GM18867 (cell line): ENCODE measurements around the gene P2RY6.

Experiments
- ATAC-seq: cut with Tn5 transposase; IDR thresholded peaks from one replicate; pipeline ENCODE4 v1.9.1; 2021; ENCODE audit warnings: mild to moderate bottlenecking, moderate library complexity; ENCODE audit not compliant: unreplicated experiment

The P2RY6 gene

DNA sequence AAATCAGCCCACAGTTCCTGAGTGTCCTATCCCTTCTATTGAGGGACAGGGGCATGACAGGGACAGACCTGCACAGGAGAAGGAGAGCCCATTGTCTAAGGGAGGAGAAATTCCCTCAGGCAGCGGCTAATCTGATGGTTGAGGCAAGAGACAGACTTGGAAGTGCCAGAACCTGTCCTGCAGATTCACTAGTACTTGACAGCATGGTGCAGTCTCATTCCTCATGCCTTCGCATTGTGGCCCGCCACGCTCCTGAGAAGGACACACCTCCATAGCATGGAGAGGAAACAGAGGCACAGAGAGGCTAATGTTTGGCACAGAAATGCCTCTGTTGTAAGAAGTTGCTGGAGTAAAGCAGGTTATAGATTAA lies 3.2 kb downstream of the P2RY6 start:
- ATAC-seq: no peak

DNA sequence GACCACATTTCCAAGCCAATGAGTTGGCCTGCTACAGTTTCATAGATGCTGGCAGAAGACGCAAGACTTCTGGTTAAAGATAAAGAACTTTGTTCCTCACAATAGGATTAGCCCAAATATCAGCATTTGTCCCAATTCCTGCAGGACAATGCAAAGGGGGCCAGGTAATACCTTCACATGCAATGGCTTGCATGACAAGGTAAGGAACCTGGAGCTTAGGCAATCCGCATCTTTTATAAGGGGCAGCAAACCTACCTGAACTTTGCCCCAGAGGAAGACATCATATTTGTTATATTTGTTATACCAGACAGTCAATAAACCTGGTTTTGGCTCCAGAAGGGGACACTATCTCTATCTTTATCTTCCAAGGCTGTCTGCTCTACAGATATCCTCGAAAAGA lies 5.3 kb downstream of the P2RY6 start:
- ATAC-seq: no peak

DNA sequence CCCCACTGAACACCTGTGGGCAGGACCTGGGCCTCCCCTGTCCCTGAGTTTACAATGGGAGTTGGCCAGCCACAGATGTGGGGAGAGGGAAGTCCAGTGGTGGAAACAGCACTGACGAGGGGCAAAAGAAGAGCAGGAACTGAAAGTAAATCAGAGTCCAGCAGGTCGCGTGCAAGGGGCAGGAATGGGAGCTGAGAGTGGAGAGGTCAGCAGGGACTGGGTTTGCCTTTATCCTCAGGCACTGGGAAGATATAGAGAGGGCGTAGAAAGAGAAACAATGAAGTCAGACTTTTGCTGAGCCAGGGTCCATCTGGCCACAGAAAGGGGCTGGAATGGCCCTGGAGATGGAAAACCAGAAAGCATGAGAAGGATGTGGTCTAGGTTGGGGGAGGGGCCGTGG lies 8.5 kb downstream of the P2RY6 start:
- no peak for ATAC-seq

DNA sequence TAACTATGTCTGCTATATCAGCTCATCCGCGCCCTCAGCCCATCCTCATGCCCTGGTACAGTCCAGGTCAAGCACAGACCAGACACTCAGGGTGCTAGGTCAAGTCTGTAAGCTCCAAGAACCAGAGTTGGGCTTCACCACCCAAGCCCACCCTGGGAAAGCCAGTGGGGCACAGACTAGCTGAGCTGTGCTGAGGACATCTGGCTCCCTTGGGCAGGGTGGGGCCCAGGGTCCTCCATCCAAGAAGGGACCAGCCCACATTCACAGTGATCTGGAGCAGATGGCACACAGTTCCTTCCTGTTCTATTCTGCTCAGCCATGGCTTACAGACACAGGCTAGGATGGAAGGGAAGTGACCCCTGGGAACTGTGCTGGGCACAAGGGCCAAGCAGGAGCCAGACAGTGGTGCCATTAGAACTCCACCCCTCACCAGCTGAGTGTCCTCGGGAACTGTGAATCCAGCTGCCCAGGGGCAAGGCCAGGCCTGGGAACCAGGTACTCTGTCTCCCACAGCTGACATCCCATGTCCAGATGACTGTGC lies 9.1 kb downstream of the P2RY6 start:
- ATAC-seq: no peak

DNA sequence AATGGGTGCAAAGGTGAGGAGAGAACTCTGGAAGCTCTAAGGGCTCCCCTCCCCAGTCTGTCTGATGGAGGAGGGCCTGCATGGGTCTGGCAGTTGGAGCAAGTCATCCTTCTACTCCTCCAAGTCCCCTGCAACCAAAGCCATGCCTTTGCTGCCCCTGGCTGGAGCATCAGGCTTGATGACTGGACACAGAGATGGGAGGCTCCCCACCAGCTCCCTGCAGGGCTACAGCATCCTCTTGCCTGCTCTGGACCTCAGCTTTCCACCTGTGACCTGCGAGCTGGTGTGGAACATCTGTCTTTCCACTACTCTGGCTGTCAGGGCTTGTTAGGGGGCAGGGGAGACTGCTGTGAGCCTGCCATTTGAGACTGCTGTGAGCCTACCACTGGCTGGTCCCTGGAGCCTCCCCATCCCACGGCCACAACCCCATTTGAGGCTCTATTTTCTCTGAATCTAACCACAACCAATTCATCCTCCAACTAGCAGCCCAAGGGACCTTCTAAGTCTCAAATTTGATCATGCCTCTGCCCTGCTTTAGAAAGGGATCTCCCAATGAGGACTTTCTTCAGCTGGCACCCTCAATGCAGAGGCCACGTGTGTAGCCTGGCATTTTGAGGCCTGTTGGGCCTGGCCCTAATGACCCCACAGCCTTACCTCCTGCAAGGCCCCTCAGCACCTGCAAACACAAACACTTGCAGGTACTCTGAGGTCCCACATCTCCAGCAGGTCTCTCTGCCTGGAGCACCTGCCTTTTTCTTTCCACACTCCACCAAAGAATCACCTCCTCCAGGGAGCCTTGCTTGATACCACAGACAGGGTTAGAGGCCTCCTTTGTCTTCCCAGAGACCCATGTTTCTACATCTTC lies 9.9 kb downstream of the P2RY6 start:
- ATAC-seq: no peak

DNA sequence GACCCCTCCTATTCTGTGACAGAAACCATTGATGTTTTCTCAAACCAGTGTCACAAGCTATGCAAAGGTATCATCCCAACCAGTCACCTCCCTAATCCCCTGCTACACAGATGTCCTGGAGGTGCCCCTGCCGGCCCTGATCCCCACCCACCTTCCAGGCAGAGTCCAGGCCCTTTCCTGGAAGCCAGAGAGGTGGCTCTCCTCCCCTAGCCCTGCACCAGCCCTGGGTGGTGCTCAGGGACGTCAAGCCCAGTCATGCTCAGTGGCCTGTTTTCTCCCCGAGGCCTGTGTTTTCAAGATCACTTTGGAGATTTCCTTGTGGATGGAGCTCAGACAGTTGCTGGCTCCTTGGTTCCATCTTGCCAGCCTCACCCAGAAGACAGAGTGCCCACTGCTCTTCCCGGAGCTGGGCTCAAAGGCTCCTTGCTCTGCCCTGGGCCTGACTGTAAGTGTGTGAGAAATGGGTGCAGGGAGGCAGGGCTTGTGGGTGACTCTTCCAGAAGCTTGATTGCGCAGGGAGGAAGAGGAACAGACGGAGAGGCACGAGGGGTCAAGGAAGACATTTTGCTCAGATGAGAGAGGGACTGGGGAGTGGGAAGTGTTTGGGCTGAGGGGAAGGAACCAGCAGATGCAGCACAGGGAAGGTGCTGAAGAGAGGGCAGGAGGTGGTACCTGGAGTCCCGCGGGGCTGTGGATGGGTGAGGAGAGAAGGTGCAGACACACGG lies 11.3 kb downstream of the P2RY6 start:
- no peak for ATAC-seq

DNA sequence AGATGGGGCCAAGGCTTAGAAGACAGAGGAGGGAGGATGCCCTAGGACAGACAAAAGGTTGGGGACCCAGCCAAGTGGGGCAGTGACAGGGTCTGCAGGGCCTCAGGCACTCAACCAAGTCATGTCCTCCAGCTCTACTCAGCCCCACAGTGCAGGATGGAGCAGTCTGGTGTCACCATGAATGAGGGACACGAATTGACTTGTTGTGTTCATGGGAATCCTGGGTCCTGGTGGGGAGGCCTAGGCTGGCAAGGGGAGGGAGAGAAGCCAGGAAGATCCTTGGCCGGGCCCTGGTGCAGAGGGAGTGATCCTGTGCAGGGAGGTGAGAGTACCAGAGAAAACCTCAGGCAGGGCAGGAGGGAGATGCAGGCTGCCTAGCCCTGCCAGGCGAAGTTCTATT lies 12.0 kb downstream of the P2RY6 start:
- ATAC-seq: no peak

DNA sequence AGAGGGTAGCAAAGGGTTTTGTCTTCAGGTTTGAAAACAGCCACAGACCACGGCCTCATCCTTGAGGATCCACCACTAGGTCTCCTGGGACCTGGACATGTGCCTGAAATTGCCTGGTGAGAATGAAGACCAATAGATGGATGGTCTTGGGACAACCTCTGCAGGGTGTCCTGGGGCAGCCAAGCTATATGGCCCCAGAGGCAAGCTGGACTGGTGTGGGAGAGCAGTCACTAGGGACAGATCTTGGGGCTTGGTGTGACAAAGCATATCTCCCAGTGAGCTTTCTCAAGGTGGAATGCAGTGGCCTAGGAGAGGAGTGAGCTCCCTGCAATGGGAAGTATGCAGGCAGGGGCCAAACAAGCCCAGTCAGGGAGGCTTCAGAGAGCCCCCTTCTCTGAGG lies 13.6 kb downstream of the P2RY6 start:
- ATAC-seq: no peak

DNA sequence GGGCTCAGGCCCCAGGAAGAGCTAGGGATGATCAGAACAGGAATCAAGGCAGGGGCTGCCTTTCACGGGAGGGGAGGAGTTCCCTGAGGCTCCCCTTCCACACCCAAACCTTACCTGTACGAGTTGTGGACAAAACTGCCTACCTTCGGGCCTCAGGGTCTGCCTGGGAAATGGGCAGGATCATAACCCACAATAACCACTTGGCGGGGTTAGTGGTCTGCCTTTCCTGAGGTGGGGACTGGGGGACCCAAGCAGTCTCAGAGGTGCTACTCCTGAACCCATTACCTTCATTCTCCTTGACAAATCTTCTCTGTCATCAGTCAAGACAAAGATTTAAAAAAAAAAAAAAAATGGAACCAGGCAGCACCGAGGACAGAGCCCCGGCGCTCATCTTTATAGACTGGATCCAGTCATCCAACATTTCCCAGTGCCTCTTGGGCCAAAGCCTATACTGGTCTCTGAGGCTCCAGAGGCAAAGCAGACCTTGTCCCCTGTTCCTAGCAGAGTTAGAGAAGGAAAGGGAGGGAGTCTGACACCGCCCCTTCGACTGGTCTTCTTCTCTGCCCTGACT lies 14.2 kb downstream of the P2RY6 start:
- no peak for ATAC-seq

DNA sequence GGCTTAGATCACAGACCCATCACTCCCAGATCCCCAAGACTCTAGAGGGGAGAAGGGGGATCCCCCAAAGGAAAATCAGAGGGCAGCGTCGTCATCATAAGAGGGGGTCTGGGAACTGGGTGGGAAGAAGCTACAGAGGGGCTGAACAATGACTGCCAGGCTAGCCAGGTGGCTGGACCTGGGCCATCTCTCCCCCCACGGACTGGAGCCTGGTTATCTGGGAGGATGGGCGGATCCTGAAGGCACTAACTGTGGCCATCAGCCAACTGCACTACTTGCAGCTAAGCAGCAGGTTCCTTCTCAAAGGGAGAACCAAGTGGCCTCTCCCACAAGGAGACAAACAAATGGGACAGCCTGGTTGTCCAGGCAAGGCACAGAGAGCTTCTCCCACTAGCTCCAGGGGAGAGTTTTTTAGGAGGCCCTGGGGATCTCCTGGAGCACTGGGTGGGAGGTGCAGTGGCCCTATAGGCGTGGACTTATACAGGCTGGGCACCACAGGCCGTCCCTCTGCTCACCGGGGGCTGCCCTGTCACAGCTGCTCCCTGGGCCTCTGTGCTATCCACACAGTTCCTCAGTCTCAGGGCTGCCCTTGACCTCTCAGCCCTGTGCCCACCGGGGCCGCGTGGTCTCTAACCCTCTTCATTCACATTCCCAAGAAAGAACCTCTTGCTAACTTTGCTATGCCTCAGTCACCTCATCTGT lies 15.4 kb downstream of the P2RY6 start:
- ATAC-seq: no peak

DNA sequence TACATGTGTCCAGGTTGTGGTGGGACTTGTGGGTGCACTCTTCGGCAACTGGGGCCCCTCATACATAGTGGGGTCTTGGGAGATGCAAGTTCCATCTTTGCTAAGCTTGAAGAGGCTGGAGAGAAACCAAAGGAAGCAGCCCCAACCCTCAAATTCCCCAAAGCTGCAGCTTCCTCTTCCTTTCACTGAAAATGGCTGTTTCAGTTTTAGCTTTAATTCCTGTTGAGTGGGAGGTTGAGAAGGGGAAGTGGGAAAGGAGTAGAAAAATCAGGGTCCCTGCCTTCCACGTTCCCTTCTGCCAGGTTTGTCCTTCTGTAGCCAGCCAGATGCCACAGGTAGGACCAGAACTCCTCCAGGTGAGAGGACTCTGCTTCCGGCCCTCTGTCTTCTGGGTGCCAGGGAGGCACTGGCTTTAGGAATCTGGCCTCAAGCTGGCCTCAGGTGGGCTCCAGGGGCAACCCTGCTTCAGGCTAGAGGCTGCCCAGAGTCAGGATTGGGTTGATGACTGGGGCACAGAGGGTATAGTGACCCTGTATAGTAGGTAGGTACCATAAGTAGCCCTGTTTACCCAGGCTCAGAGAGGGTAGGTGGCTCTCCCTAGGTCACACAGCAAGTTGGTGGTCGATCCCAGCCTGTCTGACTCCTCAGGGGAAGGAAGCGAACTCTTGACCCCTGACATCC lies 16.2 kb downstream of the P2RY6 start:
- peak; percentile 9 for ATAC-seq

DNA sequence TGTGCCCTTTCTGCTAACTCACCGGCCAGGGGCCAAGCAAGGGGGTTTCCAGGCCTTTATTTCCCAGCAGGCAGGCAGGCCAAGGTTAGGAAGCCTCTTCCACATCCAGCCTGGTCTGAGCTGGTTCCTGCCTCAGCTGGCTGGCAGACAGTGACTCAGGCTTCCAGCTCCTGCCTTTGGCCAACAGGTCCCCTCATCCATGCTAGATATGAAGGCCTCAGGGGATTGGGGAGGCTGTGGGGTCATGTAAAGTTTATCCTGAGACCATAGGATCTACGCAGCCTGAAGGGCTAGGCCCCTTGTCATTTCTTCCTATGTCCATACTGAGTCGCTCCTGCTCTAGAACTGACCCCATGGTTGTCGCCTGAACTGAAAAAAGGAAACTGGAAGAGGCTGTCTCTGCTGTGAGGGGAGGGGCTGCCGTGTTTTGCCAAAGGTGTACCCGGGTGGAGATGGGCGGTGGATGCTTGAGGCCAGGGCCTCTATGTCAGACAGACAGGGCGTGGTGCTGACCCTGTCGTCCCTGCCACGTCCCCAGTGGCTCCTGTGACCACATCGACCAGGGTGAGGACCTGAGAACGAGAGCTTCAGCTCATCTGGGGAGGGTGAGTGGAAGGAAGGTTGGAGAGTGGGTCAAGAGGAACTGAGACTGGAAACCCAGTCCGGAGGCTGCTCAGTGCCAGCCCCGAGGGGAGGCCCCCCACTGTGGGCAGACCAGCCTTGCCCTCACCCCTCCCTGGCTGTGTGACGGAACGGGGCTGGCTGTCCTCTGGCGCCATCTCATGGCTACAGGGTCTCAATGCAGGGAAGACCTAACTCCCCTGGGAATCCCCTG lies 17.0 kb downstream of the P2RY6 start:
- peak; percentile 76 for ATAC-seq

DNA sequence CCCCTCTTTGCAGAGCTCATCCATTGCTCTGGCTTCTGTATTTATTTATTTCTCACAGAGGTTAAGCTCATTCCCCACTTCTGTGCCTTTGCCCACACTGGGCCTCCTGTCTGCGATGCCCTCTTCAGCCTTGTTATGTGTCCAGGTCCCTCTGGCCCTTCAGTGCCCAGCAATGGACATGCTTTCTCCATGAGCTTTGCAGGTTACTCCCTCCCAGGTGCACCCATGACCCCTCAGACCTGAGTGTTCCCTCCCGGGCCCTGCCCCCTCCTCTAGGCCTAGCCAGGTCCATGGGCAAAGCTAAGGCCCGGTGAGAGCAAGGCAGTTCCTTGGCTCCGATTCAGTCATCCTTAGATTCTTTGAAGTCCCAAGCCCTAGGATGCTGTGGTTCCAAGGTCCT lies 18.4 kb downstream of the P2RY6 start:
- no peak for ATAC-seq

DNA sequence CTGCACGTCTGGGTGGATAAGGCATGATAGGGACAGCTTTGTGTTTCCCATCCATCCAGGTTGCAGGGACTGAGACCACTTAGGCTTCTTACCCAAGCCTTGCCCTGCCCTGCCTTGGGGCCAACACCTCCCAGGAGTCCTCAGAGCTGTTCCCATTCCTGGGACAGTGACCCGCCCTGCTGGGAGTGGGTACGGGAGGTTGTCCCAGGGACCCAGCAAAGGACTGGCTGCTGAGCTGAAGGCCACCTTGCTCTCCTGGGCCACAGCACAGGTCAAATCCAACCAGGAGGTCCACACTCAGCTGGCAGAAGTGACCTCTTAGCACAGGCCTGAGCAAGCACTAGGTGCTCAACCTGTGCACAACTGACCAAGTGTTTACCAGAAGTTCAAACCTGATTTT lies 19.1 kb downstream of the P2RY6 start:
- no peak for ATAC-seq

DNA sequence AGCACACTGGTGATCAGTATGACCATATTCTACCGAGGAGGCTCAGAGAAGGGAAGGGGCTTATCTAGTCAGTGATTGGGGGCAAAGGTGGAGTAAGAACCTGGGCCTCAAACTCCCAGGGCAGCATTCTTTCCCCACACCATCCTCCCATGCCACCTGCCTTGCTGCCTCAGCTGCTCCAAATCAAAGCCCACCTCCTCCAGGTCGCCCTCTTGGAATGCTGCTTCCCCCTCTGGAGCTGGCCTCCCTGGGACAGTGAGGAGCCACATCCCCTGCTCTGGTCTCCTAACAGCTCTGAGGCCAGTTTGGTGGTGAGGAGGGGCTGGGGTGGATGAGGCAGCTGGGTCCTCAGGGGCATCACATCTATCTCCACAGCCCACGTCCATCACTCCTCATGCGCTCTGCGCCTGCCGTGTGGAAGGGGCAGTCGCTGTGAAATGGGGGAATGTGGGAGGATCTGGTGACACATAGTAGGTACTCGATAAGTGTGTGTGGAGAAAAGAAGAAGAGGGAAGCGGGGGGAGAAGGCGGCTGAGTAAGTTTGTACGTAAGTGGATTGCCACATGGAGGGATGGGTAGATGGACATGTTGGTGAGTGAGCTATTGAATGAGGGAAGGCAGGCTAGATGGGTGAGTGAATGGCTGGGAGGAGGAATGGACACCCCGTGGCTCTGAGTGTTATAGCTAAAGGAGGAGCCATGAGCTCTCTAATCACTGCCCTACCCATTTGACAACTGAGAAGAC lies 19.8 kb downstream of the P2RY6 start:
- ATAC-seq: no peak

DNA sequence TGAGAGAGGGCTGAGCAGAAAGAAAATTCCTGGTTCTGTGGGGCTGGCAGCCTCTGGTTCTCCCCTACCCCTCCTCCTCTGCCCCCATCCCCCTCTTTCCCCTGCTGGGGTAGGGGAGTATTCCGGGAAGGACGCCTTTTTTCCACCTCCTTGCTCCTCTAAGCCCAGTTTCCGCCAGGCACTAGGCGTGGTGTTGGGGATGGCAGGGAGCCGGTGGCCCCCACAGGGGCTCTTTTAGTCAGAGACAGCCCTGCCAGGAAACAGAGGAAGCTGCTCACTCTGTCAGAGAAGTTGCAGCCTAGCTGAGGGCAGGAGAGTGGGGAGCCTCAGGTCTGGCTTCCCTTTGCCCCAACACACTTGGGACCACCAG lies 20.4 kb downstream of the P2RY6 start:
- no peak for ATAC-seq

DNA sequence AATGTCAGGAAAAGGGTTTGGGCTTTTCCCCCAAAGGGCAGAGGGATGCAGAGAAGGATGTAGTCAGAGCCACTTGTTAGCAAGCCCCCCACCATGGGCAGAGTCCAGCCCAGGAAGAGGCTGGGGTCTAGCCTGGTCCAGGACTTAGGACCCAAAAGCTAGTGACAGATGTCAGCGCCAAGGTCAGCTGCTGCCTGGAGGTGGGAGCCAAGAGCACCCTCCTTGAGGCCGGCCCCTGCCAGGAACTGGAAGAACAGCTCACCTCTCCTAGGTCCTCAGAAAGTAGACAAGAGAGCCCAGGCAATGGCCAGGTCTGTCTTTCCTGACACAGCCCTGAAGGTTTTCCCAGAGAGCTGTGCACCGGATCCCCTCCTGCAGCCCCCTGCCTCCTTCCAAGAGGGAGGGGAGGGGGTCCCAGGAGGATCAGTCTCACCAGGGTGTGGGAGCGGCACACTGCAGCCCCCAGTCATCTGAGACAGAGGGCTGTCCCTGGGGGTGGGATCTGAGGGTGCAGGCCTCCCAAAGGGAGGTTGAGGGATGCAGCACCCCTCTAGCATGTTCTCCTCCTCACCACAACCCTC lies 21.3 kb downstream of the P2RY6 start:
- ATAC-seq: no peak

DNA sequence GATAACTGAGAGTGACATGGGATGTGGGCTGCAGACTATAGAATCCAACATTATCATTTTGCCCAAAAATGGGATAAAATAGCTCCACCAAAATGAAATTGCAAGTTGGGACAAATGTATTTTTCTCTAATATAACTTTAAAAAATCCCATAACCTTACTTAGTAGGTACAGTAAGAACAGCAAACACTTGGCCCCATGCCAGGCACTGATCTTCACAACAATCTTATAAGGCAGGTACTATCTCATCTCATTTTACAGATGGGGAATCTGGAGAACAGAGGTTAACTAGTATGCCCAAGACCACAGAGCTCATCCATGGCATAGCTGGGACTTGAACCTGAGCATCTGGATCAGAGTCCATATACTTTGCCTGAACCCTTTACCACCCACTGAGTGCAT lies 22.5 kb downstream of the P2RY6 start:
- ATAC-seq: no peak
